ENCODE data around the gene ESRP2.

DNA sequence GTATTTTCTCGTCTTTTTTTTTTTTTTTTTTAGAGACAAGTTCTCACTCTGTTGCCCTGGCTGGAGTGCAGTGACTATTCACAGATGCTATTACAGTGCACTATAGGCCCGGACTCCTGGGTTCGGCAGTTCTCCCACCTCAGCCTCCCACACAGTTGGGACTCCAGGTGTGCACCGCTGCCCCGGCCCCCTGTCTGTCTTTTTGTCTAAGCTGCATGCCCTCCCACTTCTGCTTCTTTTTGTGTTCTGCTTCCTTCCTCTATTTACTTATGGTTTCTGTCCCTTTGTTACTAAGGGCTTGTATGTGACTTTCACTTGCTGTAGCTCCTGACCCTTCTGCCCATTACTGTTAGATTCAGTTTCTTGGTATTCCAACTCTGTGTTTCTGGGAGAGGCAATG, 48.9 kb upstream of the ESRP2 start:
- TF ChIP-seq, protein P1, sequence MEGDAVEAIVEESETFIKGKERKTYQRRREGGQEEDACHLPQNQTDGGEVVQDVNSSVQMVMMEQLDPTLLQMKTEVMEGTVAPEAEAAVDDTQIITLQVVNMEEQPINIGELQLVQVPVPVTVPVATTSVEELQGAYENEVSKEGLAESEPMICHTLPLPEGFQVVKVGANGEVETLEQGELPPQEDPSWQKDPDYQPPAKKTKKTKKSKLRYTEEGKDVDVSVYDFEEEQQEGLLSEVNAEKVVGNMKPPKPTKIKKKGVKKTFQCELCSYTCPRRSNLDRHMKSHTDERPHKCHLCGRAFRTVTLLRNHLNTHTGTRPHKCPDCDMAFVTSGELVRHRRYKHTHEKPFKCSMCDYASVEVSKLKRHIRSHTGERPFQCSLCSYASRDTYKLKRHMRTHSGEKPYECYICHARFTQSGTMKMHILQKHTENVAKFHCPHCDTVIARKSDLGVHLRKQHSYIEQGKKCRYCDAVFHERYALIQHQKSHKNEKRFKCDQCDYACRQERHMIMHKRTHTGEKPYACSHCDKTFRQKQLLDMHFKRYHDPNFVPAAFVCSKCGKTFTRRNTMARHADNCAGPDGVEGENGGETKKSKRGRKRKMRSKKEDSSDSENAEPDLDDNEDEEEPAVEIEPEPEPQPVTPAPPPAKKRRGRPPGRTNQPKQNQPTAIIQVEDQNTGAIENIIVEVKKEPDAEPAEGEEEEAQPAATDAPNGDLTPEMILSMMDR (IDR thresholded peaks at IDR 0.05), result no peak
- TF ChIP-seq POLR2A (IDR thresholded peaks at IDR 0.05), result no peak
